Activated CD4-positive, alpha-beta T cell treated with anti-CD3 and anti-CD28 coated beads, Interleukin-2, amount 10 ng/mL, durations not matched to agents 7 days and 5 days (primary cell): ENCODE data around the gene MACROD2. TPM values are rescaled to one million over a fixed set of nuclear protein-coding genes. Genes with fewer than 3 reads are reported as not detected.

ENCODE experiments used
- CTCF ChIA-PET: fragments of 350-600 bp; sonication (Branson Sonifier 250); formaldehyde crosslinking; loops from one replicate; lab custom pipeline; 2021; ENCODE audit warnings: antibody characterized with exemption; lab: Charles Lee
- POLR2A ChIA-PET: fragments of 350-600 bp; sonication (Branson Sonifier 250); formaldehyde crosslinking; loops from one replicate; lab custom pipeline; 2021; ENCODE audit warnings: antibody characterized with exemption; lab: Charles Lee
- DNase-seq: peaks from one replicate; pipeline ENCODE4 v3.0.0-alpha.2; 2020
- H3K27ac Mint-ChIP-seq: one replicate; pipeline ENCODE4 v1.8.0; 2021; ENCODE audit warnings: mild to moderate bottlenecking, moderate library complexity, mixed read lengths
- H3K27me3 Mint-ChIP-seq: one replicate; pipeline ENCODE4 v1.8.0; 2021; ENCODE audit warnings: mixed read lengths
- H3K36me3 Mint-ChIP-seq: one replicate; pipeline ENCODE4 v1.8.0; 2021; ENCODE audit warnings: low read depth, mixed read lengths
- H3K4me1 Mint-ChIP-seq: one replicate; pipeline ENCODE4 v1.8.0; 2021; ENCODE audit warnings: mixed read lengths
- H3K4me3 Mint-ChIP-seq: one replicate; pipeline ENCODE4 v1.8.0; 2021; ENCODE audit warnings: mild to moderate bottlenecking, moderate library complexity, mixed read lengths
- H3K9me3 Mint-ChIP-seq: one replicate; pipeline ENCODE4 v1.8.0; 2021; ENCODE audit warnings: mixed read lengths
- total RNA-seq, 2 experiments: library from RNA; stranded (reverse); gene quantifications; one replicate each; pipeline ENCODE4 v1.2.3, GENCODE V29; 2021

MACROD2 gene
- total RNA-seq, 2 experiments from 2014 or later, result not detected

DNA sequence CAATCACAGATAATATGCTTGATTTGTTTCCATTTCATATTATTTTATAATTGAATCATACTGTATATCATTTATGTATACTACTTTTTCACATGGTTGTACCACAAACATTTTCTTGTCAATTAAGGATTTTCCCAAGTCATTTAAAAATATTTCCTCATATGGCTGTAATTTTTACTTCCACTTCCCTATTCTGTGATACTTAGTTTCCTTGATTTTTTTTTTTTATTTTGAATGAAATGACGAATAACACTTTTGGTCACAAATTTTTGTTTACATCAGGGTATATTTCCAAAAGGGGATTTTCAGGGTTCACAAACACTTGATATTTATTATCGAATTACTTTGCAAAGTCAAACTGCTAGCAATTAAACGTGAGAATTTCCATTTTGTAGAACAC is 2062.3 kb downstream of the MACROD2 start:
- CTCF ChIA-PET, result no interaction called here
- H3K4me1 Mint-ChIP-seq, result no peaks in the 10 kb centered on the region
- POLR2A ChIA-PET, result no interaction called here
- no peaks in the 10 kb centered on the region for H3K9me3 Mint-ChIP-seq
- no peak overlapping the region for H3K27ac Mint-ChIP-seq
- DNase-seq, result no peak
- H3K36me3 Mint-ChIP-seq, result no peaks in the 10 kb centered on the region
- H3K4me3 Mint-ChIP-seq, result no peak overlapping the region
- no peaks in the 10 kb centered on the region for H3K27me3 Mint-ChIP-seq

DNA sequence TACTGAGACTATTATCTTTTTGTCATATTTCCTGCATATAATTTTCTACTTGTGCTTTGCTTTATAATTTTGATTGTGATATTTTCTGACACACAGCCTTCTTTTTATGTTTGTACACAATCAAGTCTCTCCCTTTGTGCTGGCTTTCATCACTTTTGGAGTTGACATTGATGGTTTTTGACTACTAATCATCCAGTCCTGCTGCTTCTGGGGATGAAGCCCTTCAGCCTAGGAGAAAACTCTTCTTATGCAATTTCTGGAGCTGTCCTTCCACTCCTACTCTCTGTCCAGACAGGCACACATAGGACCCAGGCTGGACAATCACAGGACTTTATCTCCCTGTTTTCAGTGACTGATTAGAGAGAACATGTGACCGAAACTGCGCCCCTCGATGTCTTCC is 2063.0 kb downstream of the MACROD2 start:
- no peak for DNase-seq
- CTCF ChIA-PET, result no interaction called here
- Mint-ChIP-seq H3K4me1 (no peaks in the 10 kb centered on the region), H3K36me3 (no peaks in the 10 kb centered on the region), H3K9me3 (no peaks in the 10 kb centered on the region), H3K27me3 (no peaks in the 10 kb centered on the region), H3K27ac (no peak overlapping the region), H3K4me3 (no peak overlapping the region)
- POLR2A ChIA-PET, result no interaction called here

- Mint-ChIP-seq H3K36me3 (no peaks in the 10 kb centered on the region), H3K4me1 (no peaks in the 10 kb centered on the region), H3K4me3 (no peak overlapping the region), H3K27me3 (no peaks in the 10 kb centered on the region), H3K9me3 (no peaks in the 10 kb centered on the region), H3K27ac (no peak overlapping the region)
- ChIA-PET CTCF (no interaction called here), POLR2A (no interaction called here)
- DNase-seq, result no peak
Measured at GRCh38 chr20:16059841-16060240, 2064.5 kb downstream of the MACROD2 start.

- Mint-ChIP-seq H3K4me3 (no peak overlapping the region), H3K36me3 (no peaks in the 10 kb centered on the region), H3K4me1 (no peaks in the 10 kb centered on the region), H3K9me3 (no peaks in the 10 kb centered on the region), H3K27ac (no peak overlapping the region), H3K27me3 (no peaks in the 10 kb centered on the region)
- CTCF ChIA-PET, result no interaction called here
- POLR2A ChIA-PET, result no interaction called here
- DNase-seq, result no peak
Measured at GRCh38 chr20:16061351-16061750, 2066.0 kb downstream of the MACROD2 start.

GRCh38 chr20:16062661-16063581 is 2067.6 kb downstream of the MACROD2 start:
- POLR2A ChIA-PET, result interaction anchor here (0.6 kb wide), 1 partner anchor 343 kb away, joined by 3 read pairs; no protein-coding TSS in a partner anchor
- Mint-ChIP-seq H3K4me1 (no peaks in the 10 kb centered on the region), H3K4me3 (no peak overlapping the region), H3K9me3 (peaks cover 3% of the 10 kb centered on the region), H3K27me3 (no peaks in the 10 kb centered on the region), H3K36me3 (no peaks in the 10 kb centered on the region), H3K27ac (no peak overlapping the region)
- no peak for DNase-seq
- CTCF ChIA-PET, result no interaction called here

- Mint-ChIP-seq H3K27me3 (no peaks in the 10 kb centered on the region), H3K4me1 (no peaks in the 10 kb centered on the region), H3K9me3 (peaks cover 8% of the 10 kb centered on the region), H3K27ac (no peak overlapping the region), H3K4me3 (no peak overlapping the region), H3K36me3 (no peaks in the 10 kb centered on the region)
- POLR2A ChIA-PET, result no interaction called here
- CTCF ChIA-PET, result no interaction called here
- no peak for DNase-seq
Measured at GRCh38 chr20:16063881-16064280, 2068.6 kb downstream of the MACROD2 start.

DNA sequence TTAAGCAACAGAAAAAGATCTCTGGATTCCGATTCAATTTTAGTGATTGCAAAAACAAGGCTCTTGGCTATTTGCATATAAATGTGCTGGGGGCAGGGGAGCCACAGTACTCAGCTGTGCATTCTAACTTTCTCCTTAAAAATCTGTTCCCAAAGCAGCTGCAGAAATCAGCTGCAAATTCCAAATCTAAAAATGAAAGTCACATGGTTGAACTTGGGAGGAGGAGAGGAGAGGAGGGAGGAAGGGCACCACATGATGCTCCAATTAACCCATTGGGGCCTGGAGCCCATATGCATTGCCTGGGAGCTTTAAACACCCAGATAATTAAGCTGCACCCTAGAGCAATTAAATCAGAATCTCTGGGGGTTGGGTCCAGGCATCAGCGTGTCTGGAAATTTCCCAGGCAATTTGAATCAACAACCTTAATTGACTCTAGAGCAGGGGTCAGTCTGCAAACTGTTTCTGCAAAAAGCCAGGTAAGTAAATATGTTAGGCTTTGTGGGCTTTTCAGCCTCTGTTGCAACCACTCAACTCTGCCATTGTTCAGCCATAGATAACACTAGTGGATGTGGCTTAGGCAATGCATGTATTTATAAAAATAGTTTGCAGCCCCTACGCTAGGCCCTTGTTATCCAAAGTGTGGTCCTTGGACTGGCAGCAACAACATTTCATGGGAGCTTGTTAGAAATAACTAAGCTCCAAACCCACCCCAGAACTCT is 2069.8 kb downstream of the MACROD2 start:
- no peak for DNase-seq
- H3K9me3 Mint-ChIP-seq, result peaks cover 8% of the 10 kb centered on the region
- ChIA-PET POLR2A (no interaction called here), CTCF (no interaction called here)
- no peaks in the 10 kb centered on the region for H3K4me1 Mint-ChIP-seq
- no peaks in the 10 kb centered on the region for H3K27me3 Mint-ChIP-seq
- no peaks in the 10 kb centered on the region for H3K36me3 Mint-ChIP-seq
- H3K27ac Mint-ChIP-seq, result no peak overlapping the region
- H3K4me3 Mint-ChIP-seq, result no peak overlapping the region

- Mint-ChIP-seq H3K9me3 (peaks cover 8% of the 10 kb centered on the region), H3K4me1 (no peaks in the 10 kb centered on the region), H3K4me3 (no peak overlapping the region), H3K36me3 (no peaks in the 10 kb centered on the region), H3K27me3 (no peaks in the 10 kb centered on the region), H3K27ac (no peak overlapping the region)
- ChIA-PET POLR2A (no interaction called here), CTCF (no interaction called here)
- DNase-seq, result no peak
Measured at GRCh38 chr20:16066571-16066970, 2071.3 kb downstream of the MACROD2 start.

GRCh38 chr20:16069389-16070010 is 2074.2 kb downstream of the MACROD2 start:
- Mint-ChIP-seq H3K36me3 (no peaks in the 10 kb centered on the region), H3K27ac (no peak overlapping the region), H3K4me3 (no peak overlapping the region), H3K27me3 (no peaks in the 10 kb centered on the region), H3K9me3 (peaks cover 8% of the 10 kb centered on the region), H3K4me1 (no peaks in the 10 kb centered on the region)
- DNase-seq, result no peak
- ChIA-PET POLR2A (no interaction called here), CTCF (no interaction called here)

DNA sequence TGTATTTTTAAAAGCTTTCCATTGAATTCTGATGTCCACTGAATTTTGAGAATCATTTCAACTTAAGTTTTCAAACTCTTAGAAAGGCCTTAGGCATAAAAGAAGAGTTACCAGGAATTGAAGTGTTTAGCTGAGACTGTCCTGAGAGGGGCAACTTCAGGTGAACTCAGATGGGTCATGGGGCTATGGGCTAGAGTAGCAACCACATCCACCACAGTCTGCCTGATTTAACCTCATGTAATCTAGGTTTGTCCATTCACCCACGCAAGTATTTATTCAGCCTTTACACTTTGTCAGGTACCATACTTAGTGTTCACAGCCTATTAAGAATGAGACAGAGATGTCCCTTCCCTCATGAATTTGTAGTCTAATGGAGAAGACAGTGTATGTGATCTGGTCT is 2076.9 kb downstream of the MACROD2 start:
- no peaks in the 10 kb centered on the region for H3K36me3 Mint-ChIP-seq
- no peak overlapping the region for H3K4me3 Mint-ChIP-seq
- peaks cover 8% of the 10 kb centered on the region for H3K9me3 Mint-ChIP-seq
- H3K27ac Mint-ChIP-seq, result no peak overlapping the region
- no peaks in the 10 kb centered on the region for H3K4me1 Mint-ChIP-seq
- ChIA-PET CTCF (no interaction called here), POLR2A (no interaction called here)
- no peak for DNase-seq
- no peaks in the 10 kb centered on the region for H3K27me3 Mint-ChIP-seq

DNA sequence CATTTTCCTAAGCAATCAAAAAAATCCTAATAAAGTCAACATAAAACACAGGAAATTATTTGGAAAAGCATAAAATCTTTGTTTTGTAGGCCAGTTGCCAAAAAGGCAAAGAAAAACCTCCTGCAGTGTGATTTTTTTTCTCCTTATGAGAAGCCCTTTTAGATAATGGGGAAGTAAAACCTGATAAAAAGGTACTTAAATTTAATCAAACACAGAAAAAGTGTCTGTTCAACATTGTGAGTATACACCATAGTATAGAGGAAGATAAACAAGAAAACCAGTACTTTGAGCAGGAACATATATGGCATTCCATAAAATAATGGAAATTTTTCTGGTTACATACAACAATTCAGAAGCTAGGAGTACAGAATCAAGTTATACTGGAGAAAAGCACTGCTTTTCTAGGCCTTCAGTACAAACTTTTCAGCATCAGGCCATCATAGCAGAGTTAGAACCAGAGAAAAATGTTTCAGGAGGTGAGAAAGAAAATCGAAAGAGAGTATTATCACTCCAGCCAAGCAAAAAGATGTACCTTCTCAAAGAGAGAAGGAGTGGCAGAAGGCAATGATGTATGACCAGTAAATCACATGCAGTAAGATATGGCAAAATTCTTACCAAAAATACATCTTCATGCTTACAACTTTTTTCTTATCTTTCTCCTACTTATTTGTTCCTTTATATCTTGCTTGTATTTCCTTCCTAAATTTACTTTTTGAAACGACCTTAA is 2083.0 kb downstream of the MACROD2 start:
- peaks cover 1% of the 10 kb centered on the region for H3K27me3 Mint-ChIP-seq
- DNase-seq, result no peak
- no peaks in the 10 kb centered on the region for H3K4me1 Mint-ChIP-seq
- no peaks in the 10 kb centered on the region for H3K36me3 Mint-ChIP-seq
- no peak overlapping the region for H3K4me3 Mint-ChIP-seq
- ChIA-PET POLR2A (no interaction called here), CTCF (no interaction called here)
- no peaks in the 10 kb centered on the region for H3K9me3 Mint-ChIP-seq
- H3K27ac Mint-ChIP-seq, result no peak overlapping the region

DNA sequence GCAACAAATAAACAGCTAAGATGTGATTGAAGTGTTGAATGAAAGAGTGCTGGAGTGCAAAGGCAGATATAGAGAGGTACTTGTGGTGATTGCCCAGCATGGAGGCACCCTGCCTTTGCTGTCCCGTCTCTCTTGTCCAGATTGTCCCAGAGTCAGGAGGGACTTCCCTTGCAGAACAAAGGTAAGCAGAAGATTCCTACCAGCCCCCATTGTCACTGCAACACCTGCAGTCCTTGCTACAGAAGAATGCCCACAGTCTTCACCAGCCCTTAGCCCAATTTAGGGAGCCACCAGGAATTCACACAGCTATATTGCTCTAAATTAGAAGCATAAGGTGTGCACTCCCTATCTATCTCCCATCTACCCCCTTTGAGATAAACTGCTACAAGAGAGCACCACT is 2086.1 kb downstream of the MACROD2 start:
- Mint-ChIP-seq H3K27ac (no peak overlapping the region), H3K4me3 (no peak overlapping the region), H3K4me1 (no peaks in the 10 kb centered on the region), H3K27me3 (peaks cover 1% of the 10 kb centered on the region), H3K9me3 (peaks cover 2% of the 10 kb centered on the region), H3K36me3 (no peaks in the 10 kb centered on the region)
- no peak for DNase-seq
- ChIA-PET POLR2A (no interaction called here), CTCF (no interaction called here)
